ENCODE measurements around the gene GNG4. TPM values are rescaled to one million over a fixed set of nuclear protein-coding genes. Genes with fewer than 3 reads are reported as not detected.
"Not testable (repeated sequence)": the region's sequence is repeated elsewhere in the genome, so short reads cannot be mapped to it uniquely, and the experiment has no call there.

The GNG4 gene
- total and polyA plus RNA-seq, 2 donors (not counting 3 experiments of a cell fraction or from before 2014, with no cell fraction given): 0.10 TPM; not detected in 1

DNA sequence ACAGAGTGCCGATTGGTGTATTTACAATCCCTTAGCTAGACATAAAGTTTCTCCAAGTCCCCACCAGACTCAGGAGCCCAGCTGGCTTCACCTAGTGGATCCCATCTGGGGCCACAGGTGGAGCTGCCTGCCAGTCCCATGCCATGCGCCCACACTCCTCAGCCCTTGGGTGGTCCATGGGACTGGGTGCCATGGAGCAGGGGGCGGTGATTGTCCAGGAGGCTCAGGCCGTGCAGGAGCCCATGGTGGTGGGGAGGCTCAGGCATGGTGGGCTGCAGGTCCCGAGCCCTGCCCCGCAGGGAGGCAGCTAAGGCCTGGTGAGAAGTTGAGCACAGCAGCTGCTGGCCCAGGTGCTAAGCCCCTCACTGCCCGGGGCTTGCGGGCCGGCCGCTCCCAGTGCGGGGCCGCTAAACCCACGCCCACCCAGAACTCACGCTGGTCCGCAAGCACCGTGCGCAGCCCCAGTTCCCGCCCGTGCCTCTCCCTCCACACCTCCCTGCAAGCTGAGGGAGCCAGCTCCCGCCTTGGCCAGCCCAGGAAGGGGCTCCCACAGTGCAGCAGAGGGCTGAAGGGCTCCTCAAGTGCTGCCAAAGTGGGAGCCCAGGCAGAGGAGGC is 55.2 kb downstream of the GNG4 start:
- H3K9me3 ChIP-seq (replicated peaks; ENCODE audit: control insufficient read depth, insufficient read depth, low read length); H3K4me2 ChIP-seq (ENCODE audit: insufficient read depth, low read length); H3K27me3 ChIP-seq (ENCODE audit: control insufficient read depth in 2 of 2, insufficient read depth in 2 of 2, low read length in 2 of 2); H3K4me3 ChIP-seq (replicated peaks in 1 of 3; ENCODE audit: insufficient read depth in 1 of 3, low read depth in 1 of 3, low read length in 3 of 3); H4K20me1 ChIP-seq (replicated peaks; ENCODE audit: control insufficient read depth, extremely low read depth, insufficient read depth, low read length); H3K9me1 ChIP-seq (replicated peaks; ENCODE audit: control insufficient read depth, extremely low read depth, insufficient read depth, low read length); intact Hi-C loops (cut with micrococcal nuclease); BruUV-seq (replicated peaks); H3K27ac ChIP-seq (ENCODE audit: insufficient read depth, low read depth, low read length); H3K4me1 ChIP-seq (ENCODE audit: control insufficient read depth, extremely low read depth, insufficient read depth, low read length); H3K36me3 ChIP-seq (ENCODE audit: control insufficient read depth in 2 of 2, extremely low read depth in 1 of 2, insufficient read depth in 2 of 2, low read length in 2 of 2); FAIRE-seq; DNase-seq (ENCODE audit: low read depth, low spot score); H3K79me2 ChIP-seq (ENCODE audit: control insufficient read depth, insufficient read depth, low read length); H2AFZ ChIP-seq (ENCODE audit: low read depth, low read length); POLR2A ChIA-PET; H3K9ac ChIP-seq (replicated peaks; ENCODE audit: extremely low read depth, insufficient read depth, low read length); dilution Hi-C loops (cut with MboI; ENCODE audit: extremely low pct_ligation_motif_present, low sequenced_read_pairs): not testable (repeated sequence)
- CTCF ChIA-PET: interaction anchor here (1.0 to 1.4 kb wide), 3 partner anchors 36 to 377 kb away, joined by 3 read pairs; no protein-coding TSS in a partner anchor

GRCh38 chr1:235588916-235589515 is 60.6 kb downstream of the GNG4 start:
- intact Hi-C loops (cut with micrococcal nuclease): no loop called here
- CTCF ChIA-PET: interaction anchor here (0.7 to 1.6 kb wide), 3 partner anchors 9 to 383 kb away, joined by 3 to 4 read pairs (median 4); no protein-coding TSS in a partner anchor

More at GRCh38 chr1:235588916-235589515, 60.6 kb downstream of the GNG4 start:
- Histone ChIP-seq H3K79me2 (ENCODE audit: control insufficient read depth, insufficient read depth, low read length) (no peaks in the 10 kb centered on the region), H3K4me3 (replicated peaks in 1 of 3; ENCODE audit: insufficient read depth in 1 of 3, low read depth in 1 of 3, low read length in 3 of 3) (no peak overlapping the region), H3K9me1 (replicated peaks; ENCODE audit: control insufficient read depth, extremely low read depth, insufficient read depth, low read length) (no peaks in the 10 kb centered on the region), H3K27ac (ENCODE audit: insufficient read depth, low read depth, low read length) (no peak overlapping the region), H3K27me3 (ENCODE audit: control insufficient read depth in 2 of 2, insufficient read depth in 2 of 2, low read length in 2 of 2) (peaks cover 0 to 2% of the 10 kb centered on the region in 2 experiments), H3K36me3 (ENCODE audit: control insufficient read depth in 2 of 2, extremely low read depth in 1 of 2, insufficient read depth in 2 of 2, low read length in 2 of 2) (no peaks in the 10 kb centered on the region), H4K20me1 (replicated peaks; ENCODE audit: control insufficient read depth, extremely low read depth, insufficient read depth, low read length) (no peaks in the 10 kb centered on the region), H3K9me3 (replicated peaks; ENCODE audit: control insufficient read depth, insufficient read depth, low read length) (no peaks in the 10 kb centered on the region), H3K4me1 (ENCODE audit: control insufficient read depth, extremely low read depth, insufficient read depth, low read length) (no peaks in the 10 kb centered on the region), H3K9ac (replicated peaks; ENCODE audit: extremely low read depth, insufficient read depth, low read length) (no peak overlapping the region), H3K4me2 (ENCODE audit: insufficient read depth, low read length) (no peak overlapping the region), H2AFZ (ENCODE audit: low read depth, low read length) (no peak overlapping the region)
- TF ChIP-seq GATA2 (IDR thresholded peaks at IDR 0.05; ENCODE audit: insufficient read depth, insufficient read length, low read depth, low read length): no peak
- no peak for TF ChIP-seq EZH2 (IDR thresholded peaks at IDR 0.05; ENCODE audit: borderline replicate concordance, low read depth, low read length, severe bottlenecking)
- TF ChIP-seq FOS (IDR thresholded peaks at IDR 0.05; ENCODE audit: borderline replicate concordance, insufficient read depth, low read length): no peak
- DNase-seq (ENCODE audit: low read depth, low spot score): no peak
- dilution Hi-C loops (cut with MboI; ENCODE audit: extremely low pct_ligation_motif_present, low sequenced_read_pairs): no loop called here
- BruUV-seq (replicated peaks): no TSS peak
- no peak for FAIRE-seq
- POLR2A ChIA-PET: no interaction called here

All from endothelial cell of umbilical vein (primary cell).